ENCODE data around the gene TBX3.

The TBX3 gene

DNA sequence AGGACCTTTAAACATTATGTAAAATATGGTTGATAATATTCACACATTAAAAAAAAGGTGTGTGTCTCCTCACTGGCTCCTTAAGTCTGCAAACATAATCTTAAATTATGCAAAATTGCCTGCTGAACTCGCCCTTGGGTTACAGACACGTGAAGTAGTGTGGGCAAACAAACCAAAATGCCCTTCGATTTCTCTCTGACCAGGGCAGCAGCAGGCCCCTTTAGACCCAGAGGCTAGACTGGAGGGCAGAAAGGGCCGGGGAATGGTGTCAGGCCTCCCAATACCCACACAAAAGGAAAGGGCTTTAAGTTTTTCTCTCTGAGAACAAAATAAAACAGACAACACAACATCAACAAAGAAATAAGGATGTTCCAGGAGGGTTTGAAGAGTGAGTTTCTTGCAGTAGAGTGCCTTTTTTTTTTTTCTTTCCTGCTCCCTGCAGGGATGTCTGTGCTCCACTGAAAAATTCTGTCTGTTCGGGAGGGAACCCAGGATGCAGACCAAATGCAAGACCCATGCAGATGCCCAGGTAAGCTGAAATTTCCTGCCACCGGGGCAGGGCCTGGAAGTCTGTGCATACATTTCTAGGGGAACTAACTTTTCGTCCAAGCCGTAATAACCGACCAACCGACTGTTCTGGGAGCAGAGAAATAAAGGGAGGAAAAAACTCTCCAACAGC, 1.7 kb downstream of the TBX3 start:
- H3K27ac ChIP-seq (ENCODE audit: low read depth, low read length, severe bottlenecking), result peak overlapping the region; percentile 94
- H3K9me3 ChIP-seq (ENCODE audit: control insufficient read depth, low read length), result no peaks in the 10 kb centered on the region
- peak overlapping the region; percentile 98 for H3K4me3 ChIP-seq (ENCODE audit: extremely low read depth, insufficient read depth, low read length, poor library complexity, severe bottlenecking)
- WGBS, 2 experiments (ENCODE audit: insufficient coverage in 2 of 2), result 0 to 3% methylated on average over 3 to 5 of the region's 10 CpGs
- H3K36me3 ChIP-seq (ENCODE audit: control insufficient read depth, insufficient read depth, low read length), result peaks cover 51% of the 10 kb centered on the region
- peaks cover 39% of the 10 kb centered on the region for H3K4me1 ChIP-seq (ENCODE audit: control insufficient read depth, insufficient read depth, low read length, poor library complexity, severe bottlenecking)

DNA sequence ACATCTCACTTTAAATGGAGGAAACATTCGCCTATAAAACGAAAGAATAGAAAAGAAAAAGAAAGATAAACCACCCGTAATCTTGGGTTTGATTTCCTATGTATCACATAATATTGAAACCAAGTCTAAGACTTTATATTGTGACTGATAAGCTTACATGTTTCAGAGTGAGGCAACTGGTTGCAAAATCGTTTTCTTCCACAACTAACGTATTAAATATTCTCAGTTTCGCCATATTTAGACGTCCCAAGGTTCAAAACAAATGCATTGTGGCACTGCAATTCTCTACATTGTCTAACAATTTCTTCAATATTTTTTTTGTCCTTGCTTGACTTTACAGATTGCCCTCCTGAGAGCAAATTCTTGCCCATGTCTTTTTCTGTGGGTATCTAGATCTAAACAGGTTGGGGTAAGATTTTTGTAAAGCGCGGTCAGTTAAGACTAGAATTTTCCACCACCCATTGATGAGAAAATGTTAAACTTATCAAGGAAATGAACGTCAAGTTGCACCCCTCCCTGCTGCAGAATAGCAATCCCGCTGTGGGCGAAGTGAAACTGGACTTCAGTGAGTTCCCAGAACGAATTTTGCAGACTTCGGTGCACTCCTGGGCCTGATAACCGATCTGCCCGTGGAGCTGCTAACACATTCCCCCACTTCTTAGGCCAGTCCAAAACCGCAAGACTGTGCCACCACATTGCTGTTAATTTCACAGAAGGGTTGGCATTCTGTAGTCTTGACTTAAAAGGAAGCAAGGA, 2.7 kb downstream of the TBX3 start:
- H3K4me3 ChIP-seq (ENCODE audit: extremely low read depth, insufficient read depth, low read length, poor library complexity, severe bottlenecking), result peak overlapping the region; percentile 98
- H3K36me3 ChIP-seq (ENCODE audit: control insufficient read depth, insufficient read depth, low read length), result peaks cover 60% of the 10 kb centered on the region
- no peaks in the 10 kb centered on the region for H3K9me3 ChIP-seq (ENCODE audit: control insufficient read depth, low read length)
- H3K4me1 ChIP-seq (ENCODE audit: control insufficient read depth, insufficient read depth, low read length, poor library complexity, severe bottlenecking), result peaks cover 40% of the 10 kb centered on the region
- WGBS, 2 experiments (ENCODE audit: insufficient coverage in 2 of 2), result 1 to 4% methylated on average over 12 of the region's 17 CpGs
- H3K27ac ChIP-seq (ENCODE audit: low read depth, low read length, severe bottlenecking), result peak overlapping the region; percentile 94

DNA sequence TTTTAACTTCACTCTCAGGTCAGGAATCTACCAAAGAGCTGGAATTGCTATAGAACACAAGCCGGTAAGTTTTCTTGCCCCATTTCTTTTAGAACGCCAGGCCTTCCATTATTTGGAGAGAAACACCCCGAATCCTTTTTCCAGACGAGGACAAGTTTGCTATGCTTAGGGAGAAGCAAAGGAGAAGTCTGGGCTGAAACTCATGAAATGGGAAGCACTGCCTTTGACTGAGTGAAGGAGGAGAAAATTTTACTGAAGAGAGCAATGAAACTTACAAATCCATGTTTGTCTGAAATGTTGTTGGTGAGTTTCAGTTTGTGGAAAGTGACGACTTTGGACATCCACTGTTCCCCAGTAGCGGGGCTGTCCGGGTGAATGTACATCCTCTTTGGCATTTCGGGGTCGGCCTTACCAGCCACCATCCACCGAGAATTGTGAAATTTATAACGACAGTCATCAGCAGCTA, 3.3 kb downstream of the TBX3 start:
- H3K27ac ChIP-seq (ENCODE audit: low read depth, low read length, severe bottlenecking), result no peak overlapping the region

GRCh38 chr12:114679942-114680341, 4.0 kb downstream of the TBX3 start:
- Histone ChIP-seq H3K9me3 (ENCODE audit: control insufficient read depth, low read length) (no peaks in the 10 kb centered on the region), H3K27ac (ENCODE audit: low read depth, low read length, severe bottlenecking) (peak overlapping the region; percentile 47), H3K36me3 (ENCODE audit: control insufficient read depth, insufficient read depth, low read length) (peaks cover 73% of the 10 kb centered on the region), H3K4me1 (ENCODE audit: control insufficient read depth, insufficient read depth, low read length, poor library complexity, severe bottlenecking) (peaks cover 40% of the 10 kb centered on the region), H3K4me3 (ENCODE audit: extremely low read depth, insufficient read depth, low read length, poor library complexity, severe bottlenecking) (peak overlapping the region; percentile 98)
- WGBS, 2 experiments (ENCODE audit: insufficient coverage in 2 of 2), result 13 to 38% methylated on average over 2 to 4 of the region's 11 CpGs

More for the DNA sequence above, 3.3 kb downstream of the TBX3 start:
- Histone ChIP-seq H3K4me1 (ENCODE audit: control insufficient read depth, insufficient read depth, low read length, poor library complexity, severe bottlenecking) (peaks cover 38% of the 10 kb centered on the region), H3K9me3 (ENCODE audit: control insufficient read depth, low read length) (no peaks in the 10 kb centered on the region), H3K36me3 (ENCODE audit: control insufficient read depth, insufficient read depth, low read length) (peaks cover 66% of the 10 kb centered on the region), H3K4me3 (ENCODE audit: extremely low read depth, insufficient read depth, low read length, poor library complexity, severe bottlenecking) (peak overlapping the region; percentile 98)
- 6 to 9% methylated on average over 4 to 9 of the region's 11 CpGs for WGBS, 2 experiments (ENCODE audit: insufficient coverage in 2 of 2)

DNA sequence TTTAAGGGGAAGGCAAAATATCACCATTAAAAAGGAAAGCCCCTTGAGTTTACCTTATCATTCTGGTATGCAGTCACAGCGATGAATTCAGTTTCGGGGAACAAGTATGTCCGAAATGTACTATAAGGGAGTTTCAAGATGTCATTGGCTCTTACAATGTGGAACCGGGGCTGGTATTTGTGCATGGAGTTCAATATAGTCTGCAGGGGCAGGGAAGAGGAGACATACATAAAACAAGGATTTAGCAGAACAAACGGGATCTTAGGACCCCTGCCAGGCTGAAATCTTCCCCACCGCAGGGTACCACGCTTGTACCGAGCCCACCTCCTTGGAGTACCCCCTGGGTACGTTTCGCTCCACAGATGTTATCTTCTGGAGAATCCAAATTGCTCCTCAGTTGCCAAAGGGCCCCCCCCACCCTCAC, 4.5 kb downstream of the TBX3 start:
- Histone ChIP-seq H3K36me3 (ENCODE audit: control insufficient read depth, insufficient read depth, low read length) (peaks cover 78% of the 10 kb centered on the region), H3K4me1 (ENCODE audit: control insufficient read depth, insufficient read depth, low read length, poor library complexity, severe bottlenecking) (peaks cover 43% of the 10 kb centered on the region), H3K27ac (ENCODE audit: low read depth, low read length, severe bottlenecking) (peak overlapping the region; percentile 47), H3K9me3 (ENCODE audit: control insufficient read depth, low read length) (no peaks in the 10 kb centered on the region), H3K4me3 (ENCODE audit: extremely low read depth, insufficient read depth, low read length, poor library complexity, severe bottlenecking) (peak overlapping the region; percentile 98)
- 8 to 12% methylated on average over 10 of the region's 10 CpGs for WGBS, 2 experiments (ENCODE audit: insufficient coverage in 2 of 2)

GRCh38 chr12:114678718-114679117, 5.3 kb downstream of the TBX3 start:
- no CpG with 5 or more reads among the region's 2 CpGs for WGBS, 2 experiments (ENCODE audit: insufficient coverage in 2 of 2)
- Histone ChIP-seq H3K9me3 (ENCODE audit: control insufficient read depth, low read length) (no peaks in the 10 kb centered on the region), H3K27ac (ENCODE audit: low read depth, low read length, severe bottlenecking) (no peak overlapping the region), H3K4me1 (ENCODE audit: control insufficient read depth, insufficient read depth, low read length, poor library complexity, severe bottlenecking) (peaks cover 44% of the 10 kb centered on the region), H3K36me3 (ENCODE audit: control insufficient read depth, insufficient read depth, low read length) (peaks cover 84% of the 10 kb centered on the region), H3K4me3 (ENCODE audit: extremely low read depth, insufficient read depth, low read length, poor library complexity, severe bottlenecking) (peak overlapping the region; percentile 98)

DNA sequence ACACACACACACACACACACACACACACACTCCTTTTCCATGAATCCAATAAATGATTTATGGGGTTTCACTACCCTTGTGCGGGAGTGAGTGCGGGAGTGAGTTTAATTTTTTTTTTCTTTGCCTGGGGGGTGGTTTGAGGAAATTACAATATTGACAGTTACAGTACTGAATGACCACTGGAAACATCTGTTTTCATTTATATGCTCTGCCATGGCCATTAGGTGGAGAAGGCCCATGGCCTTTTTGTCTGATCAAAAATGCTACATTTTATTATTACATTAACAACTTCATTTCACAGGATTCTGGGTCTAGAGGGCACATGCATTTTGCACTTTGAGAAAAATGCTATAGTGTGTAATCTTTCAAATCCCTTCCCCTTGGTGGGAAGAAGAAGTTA, 5.9 kb downstream of the TBX3 start:
- WGBS, 2 experiments (ENCODE audit: insufficient coverage in 2 of 2), result no CpG with 5 or more reads among the region's 2 CpGs
- H3K4me1 ChIP-seq (ENCODE audit: control insufficient read depth, insufficient read depth, low read length, poor library complexity, severe bottlenecking), result peaks cover 46% of the 10 kb centered on the region
- H3K9me3 ChIP-seq (ENCODE audit: control insufficient read depth, low read length), result no peaks in the 10 kb centered on the region
- H3K4me3 ChIP-seq (ENCODE audit: extremely low read depth, insufficient read depth, low read length, poor library complexity, severe bottlenecking), result peak overlapping the region; percentile 98
- H3K27ac ChIP-seq (ENCODE audit: low read depth, low read length, severe bottlenecking), result no peak overlapping the region
- H3K36me3 ChIP-seq (ENCODE audit: control insufficient read depth, insufficient read depth, low read length), result peaks cover 86% of the 10 kb centered on the region

DNA sequence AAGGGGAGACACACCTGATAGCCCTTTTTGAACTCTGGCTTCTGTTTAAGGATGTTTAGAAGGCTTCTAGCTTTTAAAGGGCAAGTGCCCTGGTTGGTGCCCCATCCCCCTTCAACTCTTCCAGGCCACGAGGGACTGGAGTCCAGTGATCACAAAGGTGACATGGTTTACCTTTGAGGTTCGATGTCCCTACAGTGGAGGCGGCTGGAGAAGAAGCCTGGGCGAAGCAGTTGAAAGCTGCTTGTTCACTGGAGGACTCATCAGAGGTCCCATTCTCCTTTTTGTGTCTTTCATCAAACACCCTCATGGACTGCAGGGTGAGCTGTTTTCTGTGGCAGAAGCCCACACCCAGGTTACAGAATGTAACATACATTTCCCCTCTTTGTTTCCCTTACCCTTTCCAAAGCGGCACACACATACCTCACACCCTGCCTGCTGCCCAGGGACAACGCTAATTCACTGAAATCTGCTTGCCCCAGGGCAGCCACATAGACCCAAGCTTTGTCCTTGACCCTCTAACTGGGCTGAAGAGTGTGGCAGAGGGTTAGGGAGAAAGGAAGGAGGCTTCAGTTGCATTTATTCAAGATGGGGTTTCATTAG, 7.7 kb downstream of the TBX3 start:
- WGBS, 2 experiments (ENCODE audit: insufficient coverage in 2 of 2), result 50 to 56% methylated on average over 4 to 6 of the region's 6 CpGs
- H3K4me1 ChIP-seq (ENCODE audit: control insufficient read depth, insufficient read depth, low read length, poor library complexity, severe bottlenecking), result peaks cover 62% of the 10 kb centered on the region
- no peak overlapping the region for H3K4me3 ChIP-seq (ENCODE audit: extremely low read depth, insufficient read depth, low read length, poor library complexity, severe bottlenecking)
- H3K9me3 ChIP-seq (ENCODE audit: control insufficient read depth, low read length), result no peaks in the 10 kb centered on the region
- peak overlapping the region; percentile 44 for H3K27ac ChIP-seq (ENCODE audit: low read depth, low read length, severe bottlenecking)
- H3K36me3 ChIP-seq (ENCODE audit: control insufficient read depth, insufficient read depth, low read length), result peaks cover 93% of the 10 kb centered on the region

DNA sequence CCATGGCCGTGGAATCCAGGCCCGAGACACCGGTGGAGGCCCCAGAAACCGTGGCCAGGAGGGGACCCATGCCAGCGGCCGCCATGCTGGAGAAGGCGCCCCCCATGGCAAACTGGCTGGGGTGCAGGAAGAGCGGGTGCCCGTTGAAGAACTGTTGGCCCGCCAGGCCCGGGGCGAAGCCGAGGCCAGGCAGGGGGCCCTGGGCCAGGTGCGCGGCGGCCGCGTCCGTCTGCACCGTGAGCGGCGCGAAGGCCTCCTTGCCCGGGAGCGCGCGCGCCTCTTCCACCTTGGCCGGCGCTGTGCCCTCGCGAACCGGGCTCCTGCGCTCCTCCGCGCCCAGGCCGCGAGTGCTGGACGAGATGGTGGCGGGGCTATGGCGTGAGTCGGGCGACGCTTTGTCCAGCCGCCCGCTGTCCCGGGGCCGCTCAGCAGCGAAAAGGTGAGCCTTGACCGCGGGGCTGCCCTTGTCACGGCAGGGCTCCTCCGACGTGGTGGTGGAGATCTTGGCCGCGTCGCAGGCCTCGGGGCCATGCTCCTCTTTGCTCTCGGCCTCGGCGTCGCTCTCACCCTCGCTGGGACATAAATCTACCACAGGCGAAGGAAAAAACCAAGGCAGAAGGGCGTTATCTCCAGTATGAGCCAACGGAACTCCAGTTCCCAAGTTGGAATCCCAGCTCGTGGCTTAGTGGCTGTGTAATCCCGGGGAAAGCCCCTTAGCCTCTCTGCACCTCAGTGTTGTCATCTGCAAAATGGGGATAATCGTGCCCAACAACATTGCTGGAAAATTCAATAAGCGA, 9.5 kb downstream of the TBX3 start:
- peaks cover 79% of the 10 kb centered on the region for H3K36me3 ChIP-seq (ENCODE audit: control insufficient read depth, insufficient read depth, low read length)
- H3K4me3 ChIP-seq (ENCODE audit: extremely low read depth, insufficient read depth, low read length, poor library complexity, severe bottlenecking), result no peak overlapping the region
- peak overlapping the region; percentile 85 for H3K27ac ChIP-seq (ENCODE audit: low read depth, low read length, severe bottlenecking)
- peaks cover 71% of the 10 kb centered on the region for H3K4me1 ChIP-seq (ENCODE audit: control insufficient read depth, insufficient read depth, low read length, poor library complexity, severe bottlenecking)
- no peaks in the 10 kb centered on the region for H3K9me3 ChIP-seq (ENCODE audit: control insufficient read depth, low read length)
- WGBS, 2 experiments (ENCODE audit: insufficient coverage in 2 of 2), result 35 to 36% methylated on average over 50 to 69 of the region's 70 CpGs

DNA sequence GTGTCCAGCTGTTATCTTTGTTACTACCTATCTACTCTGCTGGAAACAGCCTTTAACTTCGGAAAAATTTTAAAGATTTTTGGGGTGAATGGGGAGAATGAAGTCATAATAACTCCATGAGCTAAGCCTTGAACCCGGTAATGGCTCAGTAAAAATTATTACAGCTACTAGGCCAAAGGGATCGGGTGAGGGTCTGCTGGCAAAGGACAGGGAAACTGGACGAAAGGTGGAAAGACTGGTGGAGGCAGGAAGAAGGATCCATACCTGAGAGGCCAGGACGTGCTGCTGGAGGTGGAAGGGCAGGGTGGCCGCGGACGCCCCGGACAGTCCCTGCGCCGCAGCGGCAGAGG, 10.1 kb downstream of the TBX3 start:
- peaks cover 68% of the 10 kb centered on the region for H3K4me1 ChIP-seq (ENCODE audit: control insufficient read depth, insufficient read depth, low read length, poor library complexity, severe bottlenecking)
- 49 to 57% methylated on average over 11 to 12 of the region's 12 CpGs for WGBS, 2 experiments (ENCODE audit: insufficient coverage in 2 of 2)

More for the DNA sequence above, 10.1 kb downstream of the TBX3 start:
- peaks cover 73% of the 10 kb centered on the region for H3K36me3 ChIP-seq (ENCODE audit: control insufficient read depth, insufficient read depth, low read length)
- no peak overlapping the region for H3K4me3 ChIP-seq (ENCODE audit: extremely low read depth, insufficient read depth, low read length, poor library complexity, severe bottlenecking)
- H3K9me3 ChIP-seq (ENCODE audit: control insufficient read depth, low read length), result no peaks in the 10 kb centered on the region
- H3K27ac ChIP-seq (ENCODE audit: low read depth, low read length, severe bottlenecking), result peak overlapping the region; percentile 85
